Neural cell (in vitro differentiated cells): ENCODE results near the gene ARHGEF37. TPM values are rescaled to one million over a fixed set of nuclear protein-coding genes. Genes with fewer than 3 reads are reported as not detected.

Source experiments
- H2AFZ ChIP-seq: fragments of 200-600, 300-800 bp; sonication (generic), shearing (Covaris generic); 2 replicates; pipeline ENCODE4 v1.6.0; 2014; ENCODE audit warnings: low read depth, mild to moderate bottlenecking, antibody characterized with exemption, low read length, moderate library complexity
- H3F3A ChIP-seq: fragments of 200-600 bp; shearing (Covaris generic); 2 replicates; pipeline ENCODE4 v1.6.1; 2016; ENCODE audit warnings: mild to moderate bottlenecking, moderate library complexity, mixed read lengths, antibody characterized with exemption, low read length; ENCODE audit not compliant: insufficient read depth, poor library complexity, severe bottlenecking
- H3K27ac ChIP-seq: fragments of 200-600, 300-800 bp; sonication (generic), shearing (Covaris generic); 2 replicates; pipeline ENCODE4 v1.5.1; 2014; ENCODE audit warnings: mild to moderate bottlenecking, low read length, moderate library complexity
- H3K27me3 ChIP-seq: fragments of 300-800, 200-600 bp; sonication (generic), shearing (Covaris generic); 2 replicates; pipeline ENCODE4 v1.6.0; 2014; ENCODE audit warnings: mild to moderate bottlenecking, low read depth, low read length, moderate library complexity; ENCODE audit not compliant: insufficient read depth
- H3K36me3 ChIP-seq: fragments of 300-800, 200-600 bp; sonication (generic), shearing (Covaris generic); 2 replicates; pipeline ENCODE4 v1.5.1; 2014; ENCODE audit warnings: mild to moderate bottlenecking, antibody characterized with exemption, low read length, moderate library complexity; ENCODE audit not compliant: insufficient read depth
- H3K4me2 ChIP-seq: fragments of 300-800, 200-600 bp; sonication (generic), shearing (Covaris generic); 2 replicates; pipeline ENCODE4 v1.6.0; 2014; ENCODE audit warnings: mild to moderate bottlenecking, low read length
- H3K4me3 ChIP-seq: fragments of 300-800, 200-600 bp; sonication (generic), shearing (Covaris generic); 2 replicates; pipeline ENCODE4 v1.5.1; 2014; ENCODE audit warnings: mild to moderate bottlenecking, low read length, moderate library complexity
- H3K79me2 ChIP-seq: fragments of 200-600 bp; shearing (Covaris generic); replicated peaks from 2 replicates; pipeline ENCODE4 v1.6.0; 2014; ENCODE audit warnings: mild to moderate bottlenecking, low read length, moderate library complexity; ENCODE audit not compliant: insufficient read depth
- H3K9ac ChIP-seq: fragments of 300-800, 200-600 bp; sonication (generic), shearing (Covaris generic); 2 replicates; pipeline ENCODE4 v1.6.1; 2016; ENCODE audit warnings: mild to moderate bottlenecking, low read length, mixed read lengths
- H3K9me2 ChIP-seq: fragments of 200-600 bp; shearing (Covaris generic); 2 replicates; pipeline ENCODE4 v1.6.1; 2016; ENCODE audit warnings: mild to moderate bottlenecking, low read length, mixed read lengths; ENCODE audit not compliant: insufficient read depth
- H3K9me3 ChIP-seq: fragments of 200-600, 300-800 bp; sonication (generic), shearing (Covaris generic); 2 replicates; pipeline ENCODE4 v1.6.1; 2016; ENCODE audit warnings: mild to moderate bottlenecking, mixed run types, low read length, moderate library complexity, mixed read lengths
- H4K20me1 ChIP-seq: fragments of 200-600 bp; shearing (Covaris generic); 2 replicates; pipeline ENCODE4 v1.6.1; 2016; ENCODE audit warnings: mild to moderate bottlenecking, mixed run types; ENCODE audit not compliant: insufficient read depth
- EP300 ChIP-seq: fragments of 450-650 bp; conservative IDR thresholded peaks from 2 replicates; pipeline ENCODE4 v1.6.1; 2014; ENCODE audit warnings: antibody characterized with exemption, mild to moderate bottlenecking, moderate library complexity; ENCODE audit not compliant: poor library complexity, severe bottlenecking
- EZH2 ChIP-seq: fragments of 200-600, 300-800 bp; shearing (Covaris generic), sonication (generic); IDR thresholded peaks from 2 replicates; pipeline ENCODE4 v1.6.1; 2014; ENCODE audit warnings: antibody characterized with exemption, low read length, borderline replicate concordance, mild to moderate bottlenecking; ENCODE audit not compliant: insufficient read depth, poor library complexity, severe bottlenecking
- MXI1 ChIP-seq: fragments of 450-650 bp; conservative IDR thresholded peaks from 2 replicates; pipeline ENCODE4 v1.6.1; 2014; ENCODE audit warnings: antibody characterized with exemption, mild to moderate bottlenecking; ENCODE audit not compliant: poor library complexity, severe bottlenecking
- POLR2AphosphoS5 ChIP-seq: IDR thresholded peaks from 2 replicates; pipeline ENCODE4 v1.6.1; 2012
- RAD21 ChIP-seq: fragments of 450-650 bp; conservative IDR thresholded peaks from 2 replicates; pipeline ENCODE4 v1.6.1; 2014; ENCODE audit warnings: antibody characterized with exemption, mild to moderate bottlenecking, moderate library complexity
- SMC3 ChIP-seq: fragments of 450-650 bp; conservative IDR thresholded peaks from 2 replicates; pipeline ENCODE4 v1.6.1; 2014; ENCODE audit warnings: antibody characterized with exemption, mild to moderate bottlenecking, moderate library complexity; ENCODE audit not compliant: poor library complexity
- TAF1 ChIP-seq: IDR thresholded peaks from 2 replicates; pipeline ENCODE4 v1.6.1; 2012; ENCODE audit warnings: low read depth
- polyA plus RNA-seq: library from polyadenylated mRNA; depleted of rRNA; stranded (reverse); fragments of >200 nt; gene quantifications from 2 replicates; pipeline ENCODE4 v1.2.3, GENCODE V29; 2014
- TF ChIP-seq, protein P1 (sequence below): IDR thresholded peaks from 2 replicates; pipeline ENCODE4 v1.6.1; 2012; ENCODE audit warnings: borderline replicate concordance
- TF ChIP-seq, protein P2 (sequence below): fragments of 450-650 bp; IDR thresholded peaks from 2 replicates; pipeline ENCODE4 v1.5.1; 2014; ENCODE audit warnings: antibody characterized with exemption, mild to moderate bottlenecking, moderate library complexity; ENCODE audit not compliant: poor library complexity, severe bottlenecking

The ARHGEF37 gene
- polyA plus RNA-seq, 1 donor from 2014 or later, result 0.53 TPM

DNA sequence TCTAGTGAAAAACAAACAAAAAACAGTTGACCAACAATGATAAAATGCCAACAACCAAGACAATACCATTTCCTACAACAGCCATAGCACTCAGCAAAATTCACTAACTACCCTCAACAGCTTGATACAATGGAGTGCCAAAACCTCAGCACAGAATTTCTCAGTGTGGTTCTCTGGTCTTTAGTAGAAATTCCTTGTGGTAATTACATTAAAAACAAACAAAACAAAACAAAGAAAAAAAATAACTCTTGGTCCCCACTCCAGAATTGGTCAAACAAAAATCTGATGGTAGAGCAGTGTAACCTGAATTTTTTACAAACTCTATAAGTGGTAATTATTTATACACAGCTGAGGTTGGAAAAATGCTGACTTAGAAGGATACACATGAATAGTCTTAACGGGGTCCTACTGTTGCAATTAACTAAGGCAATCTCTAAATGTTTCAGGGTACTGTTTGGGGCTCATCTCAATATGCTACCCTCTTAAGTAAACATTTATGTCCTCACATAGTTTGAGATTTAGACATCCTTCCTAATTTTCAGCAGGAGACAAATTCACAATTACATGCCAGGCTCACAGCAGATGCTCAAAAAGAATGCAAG, 43.8 kb upstream of the ARHGEF37 start:
- Histone ChIP-seq H3F3A (no peaks in the 10 kb centered on the region), H3K4me2 (no peak overlapping the region), H3K9me2 (no peaks in the 10 kb centered on the region), H3K9ac (no peak overlapping the region), H2AFZ (no peak overlapping the region), H3K27ac (no peak overlapping the region), H3K79me2 (peaks cover 93% of the 10 kb centered on the region), H4K20me1 (peaks cover 16% of the 10 kb centered on the region), H3K36me3 (no peaks in the 10 kb centered on the region), H3K27me3 (no peaks in the 10 kb centered on the region), H3K4me3 (no peak overlapping the region), H3K9me3 (no peaks in the 10 kb centered on the region)
- TF ChIP-seq EP300 (no peak), MXI1 (no peak), EZH2 (no peak)
- TF ChIP-seq, protein P1, sequence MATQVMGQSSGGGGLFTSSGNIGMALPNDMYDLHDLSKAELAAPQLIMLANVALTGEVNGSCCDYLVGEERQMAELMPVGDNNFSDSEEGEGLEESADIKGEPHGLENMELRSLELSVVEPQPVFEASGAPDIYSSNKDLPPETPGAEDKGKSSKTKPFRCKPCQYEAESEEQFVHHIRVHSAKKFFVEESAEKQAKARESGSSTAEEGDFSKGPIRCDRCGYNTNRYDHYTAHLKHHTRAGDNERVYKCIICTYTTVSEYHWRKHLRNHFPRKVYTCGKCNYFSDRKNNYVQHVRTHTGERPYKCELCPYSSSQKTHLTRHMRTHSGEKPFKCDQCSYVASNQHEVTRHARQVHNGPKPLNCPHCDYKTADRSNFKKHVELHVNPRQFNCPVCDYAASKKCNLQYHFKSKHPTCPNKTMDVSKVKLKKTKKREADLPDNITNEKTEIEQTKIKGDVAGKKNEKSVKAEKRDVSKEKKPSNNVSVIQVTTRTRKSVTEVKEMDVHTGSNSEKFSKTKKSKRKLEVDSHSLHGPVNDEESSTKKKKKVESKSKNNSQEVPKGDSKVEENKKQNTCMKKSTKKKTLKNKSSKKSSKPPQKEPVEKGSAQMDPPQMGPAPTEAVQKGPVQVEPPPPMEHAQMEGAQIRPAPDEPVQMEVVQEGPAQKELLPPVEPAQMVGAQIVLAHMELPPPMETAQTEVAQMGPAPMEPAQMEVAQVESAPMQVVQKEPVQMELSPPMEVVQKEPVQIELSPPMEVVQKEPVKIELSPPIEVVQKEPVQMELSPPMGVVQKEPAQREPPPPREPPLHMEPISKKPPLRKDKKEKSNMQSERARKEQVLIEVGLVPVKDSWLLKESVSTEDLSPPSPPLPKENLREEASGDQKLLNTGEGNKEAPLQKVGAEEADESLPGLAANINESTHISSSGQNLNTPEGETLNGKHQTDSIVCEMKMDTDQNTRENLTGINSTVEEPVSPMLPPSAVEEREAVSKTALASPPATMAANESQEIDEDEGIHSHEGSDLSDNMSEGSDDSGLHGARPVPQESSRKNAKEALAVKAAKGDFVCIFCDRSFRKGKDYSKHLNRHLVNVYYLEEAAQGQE, result no peak

DNA sequence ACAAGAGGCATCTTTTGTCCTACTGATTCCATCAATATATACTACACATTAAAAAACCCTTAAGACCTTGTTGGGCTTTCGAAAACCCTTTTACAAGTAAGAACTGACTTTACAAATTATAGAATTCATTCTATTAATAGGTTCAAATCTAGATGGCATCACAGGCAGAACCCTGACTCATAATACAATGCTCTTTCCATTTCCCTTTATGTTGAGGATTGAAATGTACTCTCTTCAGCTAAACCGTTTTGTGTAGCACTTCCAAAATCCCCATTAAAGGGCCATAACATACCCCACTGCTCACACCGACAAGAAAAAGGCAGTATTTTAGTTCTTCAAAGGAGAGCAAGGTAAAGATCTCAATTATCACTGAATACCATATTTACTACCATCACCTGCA, 41.2 kb upstream of the ARHGEF37 start:
- no peak overlapping the region for H3K27ac ChIP-seq
- H2AFZ ChIP-seq, result no peak overlapping the region
- peaks cover 9% of the 10 kb centered on the region for H4K20me1 ChIP-seq
- H3K36me3 ChIP-seq, result no peaks in the 10 kb centered on the region
- H3F3A ChIP-seq, result no peaks in the 10 kb centered on the region
- no peak overlapping the region for H3K4me3 ChIP-seq
- TF ChIP-seq EP300 (no peak), SMC3 (no peak), RAD21 (no peak)
- peaks cover 91% of the 10 kb centered on the region for H3K79me2 ChIP-seq
- H3K9me2 ChIP-seq, result no peaks in the 10 kb centered on the region
- no peak overlapping the region for H3K4me2 ChIP-seq
- no peaks in the 10 kb centered on the region for H3K27me3 ChIP-seq
- H3K9ac ChIP-seq, result no peak overlapping the region
- no peaks in the 10 kb centered on the region for H3K9me3 ChIP-seq

DNA sequence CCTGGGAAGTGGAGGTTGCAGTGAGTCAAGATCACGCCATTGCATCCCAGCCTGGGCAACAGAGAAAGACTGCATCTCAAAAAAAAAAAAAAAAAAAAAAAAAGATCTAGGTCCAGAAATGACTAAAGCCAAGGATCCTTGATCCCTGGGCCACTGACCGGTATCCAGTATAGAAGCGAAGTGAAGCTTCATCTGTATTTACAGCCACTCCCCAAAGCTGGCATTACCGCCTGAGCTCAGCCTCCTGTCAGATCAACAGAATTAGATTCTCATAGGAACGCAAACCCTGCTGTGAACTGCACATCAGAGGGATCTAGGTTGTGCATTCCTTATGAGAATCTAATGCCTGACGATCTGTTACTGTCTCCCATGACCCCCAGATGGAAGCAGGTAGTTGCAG, 39.4 kb upstream of the ARHGEF37 start:
- H3K4me3 ChIP-seq, result no peak overlapping the region
- H2AFZ ChIP-seq, result no peak overlapping the region
- no peak overlapping the region for H3K4me2 ChIP-seq
- no peaks in the 10 kb centered on the region for H3K27me3 ChIP-seq
- H3K9me2 ChIP-seq, result no peaks in the 10 kb centered on the region
- no peaks in the 10 kb centered on the region for H3K9me3 ChIP-seq
- no peak overlapping the region for H3K9ac ChIP-seq
- TF ChIP-seq EZH2 (no peak), RAD21 (no peak), EP300 (no peak), POLR2AphosphoS5 (no peak), MXI1 (no peak), SMC3 (no peak), TAF1 (no peak)
- TF ChIP-seq, protein P1, result no peak
- TF ChIP-seq, protein P2, sequence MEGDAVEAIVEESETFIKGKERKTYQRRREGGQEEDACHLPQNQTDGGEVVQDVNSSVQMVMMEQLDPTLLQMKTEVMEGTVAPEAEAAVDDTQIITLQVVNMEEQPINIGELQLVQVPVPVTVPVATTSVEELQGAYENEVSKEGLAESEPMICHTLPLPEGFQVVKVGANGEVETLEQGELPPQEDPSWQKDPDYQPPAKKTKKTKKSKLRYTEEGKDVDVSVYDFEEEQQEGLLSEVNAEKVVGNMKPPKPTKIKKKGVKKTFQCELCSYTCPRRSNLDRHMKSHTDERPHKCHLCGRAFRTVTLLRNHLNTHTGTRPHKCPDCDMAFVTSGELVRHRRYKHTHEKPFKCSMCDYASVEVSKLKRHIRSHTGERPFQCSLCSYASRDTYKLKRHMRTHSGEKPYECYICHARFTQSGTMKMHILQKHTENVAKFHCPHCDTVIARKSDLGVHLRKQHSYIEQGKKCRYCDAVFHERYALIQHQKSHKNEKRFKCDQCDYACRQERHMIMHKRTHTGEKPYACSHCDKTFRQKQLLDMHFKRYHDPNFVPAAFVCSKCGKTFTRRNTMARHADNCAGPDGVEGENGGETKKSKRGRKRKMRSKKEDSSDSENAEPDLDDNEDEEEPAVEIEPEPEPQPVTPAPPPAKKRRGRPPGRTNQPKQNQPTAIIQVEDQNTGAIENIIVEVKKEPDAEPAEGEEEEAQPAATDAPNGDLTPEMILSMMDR, result no peak
- peaks cover 7% of the 10 kb centered on the region for H4K20me1 ChIP-seq
- H3F3A ChIP-seq, result no peaks in the 10 kb centered on the region
- no peak overlapping the region for H3K27ac ChIP-seq
- peaks cover 2% of the 10 kb centered on the region for H3K36me3 ChIP-seq
- peaks cover 91% of the 10 kb centered on the region for H3K79me2 ChIP-seq
